GOT3 (cell line): Measurements from ENCODE around the gene MAB21L2.
"Not testable (repeated sequence)": the region's sequence is repeated elsewhere in the genome, so short reads cannot be mapped to it uniquely, and the experiment has no call there.

Experiments
- DNase-seq: peaks from one replicate; lab custom pipeline; 2025; ENCODE audit warnings: mixed read lengths; lab: John Stamatoyannopoulos, UW

Gene MAB21L2

GRCh38 chr4:150582146-150582872 is at the start of gene MAB21L2:
Gene MAB21L2 (plus strand): TSS chr4:150582151. CDS start chr4:150583030, 879 bp downstream.
- no peak for DNase-seq

- DNase-seq = no peak
These were observed 48.3 kb upstream of the MAB21L2 start for GRCh38 chr4:150533673-150534072.

- DNase-seq = no peak
These were observed 47.1 kb upstream of the MAB21L2 start for GRCh38 chr4:150534818-150535217.

GRCh38 chr4:150537911-150538310 is 44.0 kb upstream of the MAB21L2 start:
- not testable (repeated sequence) for DNase-seq

- no peak for DNase-seq
These were observed 41.4 kb upstream of the MAB21L2 start for GRCh38 chr4:150540536-150540935.

- no peak for DNase-seq
These were observed 41.0 kb upstream of the MAB21L2 start for GRCh38 chr4:150540959-150541360.

GRCh38 chr4:150541681-150542080 is 40.3 kb upstream of the MAB21L2 start:
- no peak for DNase-seq

GRCh38 chr4:150543042-150543441 is 38.9 kb upstream of the MAB21L2 start:
- no peak for DNase-seq

GRCh38 chr4:150546286-150546685 is 35.7 kb upstream of the MAB21L2 start:
- no peak for DNase-seq

- no peak for DNase-seq
These were observed 34.7 kb upstream of the MAB21L2 start for GRCh38 chr4:150547154-150547838.

- DNase-seq = not testable (repeated sequence)
These were observed 24.1 kb upstream of the MAB21L2 start for GRCh38 chr4:150557811-150558210.

- no peak for DNase-seq
These were observed 20.7 kb upstream of the MAB21L2 start for GRCh38 chr4:150561143-150561737.

- DNase-seq = no peak
These were observed 19.7 kb upstream of the MAB21L2 start for GRCh38 chr4:150562250-150562649.

- no peak for DNase-seq
These were observed 19.2 kb upstream of the MAB21L2 start for GRCh38 chr4:150562751-150563150.

- not testable (repeated sequence) for DNase-seq
These were observed 17.0 kb upstream of the MAB21L2 start for GRCh38 chr4:150564967-150565366.

- no peak for DNase-seq
These were observed 14.9 kb upstream of the MAB21L2 start for GRCh38 chr4:150567070-150567469.

GRCh38 chr4:150569384-150569987 is 12.5 kb upstream of the MAB21L2 start:
- DNase-seq = no peak

- no peak for DNase-seq
These were observed 11.9 kb upstream of the MAB21L2 start for GRCh38 chr4:150569998-150570535.

GRCh38 chr4:150570862-150571261 is 11.1 kb upstream of the MAB21L2 start:
- no peak for DNase-seq

GRCh38 chr4:150572704-150573504 is 9.0 kb upstream of the MAB21L2 start:
- DNase-seq = no peak

GRCh38 chr4:150573534-150573933 is 8.4 kb upstream of the MAB21L2 start:
- DNase-seq = no peak

- no peak for DNase-seq
These were observed 7.3 kb upstream of the MAB21L2 start for GRCh38 chr4:150574678-150575077.
